K562 (cell line): ENCODE results near the gene ELOF1. TPM values are rescaled to one million over a fixed set of nuclear protein-coding genes. Genes with fewer than 3 reads are reported as not detected.
A peak's percentile ranks its signal among the peaks of the same experiment; 100 is the strongest.

Experiments
- ATF1 ChIP-seq, 2 experiments: fragments of 450-650 bp in 1 of 2; IDR thresholded peaks; 2 replicates each; pipeline ENCODE4 v1.6.1; 2016; ENCODE audit warnings: missing compliant biosample characterization in 1 of 2, missing genetic modification characterization in 1 of 2
- EHMT2 ChIP-seq: fragments of 450-650 bp; IDR thresholded peaks from 2 replicates; pipeline ENCODE4 v1.6.1; 2018; ENCODE audit warnings: antibody characterized with exemption
- ETV6 ChIP-seq, 3 experiments: fragments of 150-350 bp in 1 of 3; sonication (generic) in 1 of 3; formaldehyde crosslinking in 1 of 3; IDR thresholded peaks; 2 replicates each; pipeline versions ENCODE4 v1.6.1 to v1.8.0; 2014 to 2022; ENCODE audit warnings: borderline replicate concordance in 2 of 3, low read depth in 2 of 3, antibody characterized with exemption in 1 of 3, low read length in 1 of 3, mild to moderate bottlenecking in 1 of 3, missing genetic modification reagents in 1 of 3
- FOXK1 ChIP-seq: sonication (generic); formaldehyde crosslinking; IDR thresholded peaks from 2 replicates; pipeline ENCODE4 v1.8.0; 2022; ENCODE audit warnings: missing genetic modification reagents, mild to moderate bottlenecking, borderline replicate concordance
- HDAC8 ChIP-seq: fragments of 450-650 bp; IDR thresholded peaks from 2 replicates; pipeline ENCODE4 v1.6.1; 2016; ENCODE audit warnings: mild to moderate bottlenecking, missing genetic modification characterization, moderate library complexity, missing compliant biosample characterization
- NELFE ChIP-seq: IDR thresholded peaks from 2 replicates; pipeline ENCODE4 v1.6.1; 2011; ENCODE audit warnings: mild to moderate bottlenecking; ENCODE audit not compliant: insufficient read depth, insufficient read length
- NFRKB ChIP-seq: fragments of 450-650 bp; IDR thresholded peaks from 2 replicates; pipeline ENCODE4 v1.6.1; 2016; ENCODE audit warnings: low read depth
- NFYB ChIP-seq: IDR thresholded peaks from 2 replicates; pipeline ENCODE4 v1.6.1; 2011; ENCODE audit warnings: mild to moderate bottlenecking, moderate library complexity; ENCODE audit not compliant: insufficient read length; ENCODE audit errors: extremely low read depth
- PTBP1 ChIP-seq: fragments of 200-400 bp; formaldehyde crosslinking; IDR thresholded peaks from 2 replicates; pipeline ENCODE4 v1.6.1; 2017; ENCODE audit warnings: low read depth, low read length
- RBFOX2 ChIP-seq: fragments of 200-400 bp; formaldehyde crosslinking; IDR thresholded peaks from 2 replicates; pipeline ENCODE4 v1.6.1; 2017; ENCODE audit warnings: low read depth, mild to moderate bottlenecking, low read length, moderate library complexity
- SMAD2 ChIP-seq: fragments of 150-350 bp; IDR thresholded peaks from 2 replicates; pipeline ENCODE4 v1.6.1; 2014; ENCODE audit warnings: low read depth, mild to moderate bottlenecking, low read length
- SMARCA5 ChIP-seq: fragments of 450-650 bp; IDR thresholded peaks from 2 replicates; pipeline ENCODE4 v1.6.1; 2016
- SREBF1 ChIP-seq: fragments of 150-350 bp; IDR thresholded peaks from 2 replicates; pipeline ENCODE4 v1.6.1; 2014; ENCODE audit warnings: antibody characterized with exemption, low read depth, low read length, borderline replicate concordance
- SRSF3 ChIP-seq: fragments of 200-400 bp; formaldehyde crosslinking; IDR thresholded peaks from 2 replicates; pipeline ENCODE4 v1.6.1; 2016; ENCODE audit warnings: mild to moderate bottlenecking, low read length, moderate library complexity; ENCODE audit not compliant: insufficient read depth
- TCF3 ChIP-seq: sonication (generic); formaldehyde crosslinking; IDR thresholded peaks from 2 replicates; pipeline ENCODE4 v1.4.0; 2020; ENCODE audit warnings: mild to moderate bottlenecking, missing genetic modification reagents
- TCF7L2 ChIP-seq: fragments of 150-350 bp; IDR thresholded peaks from 2 replicates; pipeline ENCODE4 v1.6.1; 2016; ENCODE audit warnings: low read depth, mild to moderate bottlenecking, low read length, moderate library complexity
- TEAD1 ChIP-seq, 2 experiments: fragments of 450-650 bp in 1 of 2; sonication (generic) in 1 of 2; formaldehyde crosslinking; IDR thresholded peaks; 2 replicates each; pipeline versions ENCODE4 v1.4.0 to v1.8.0; 2020 to 2022; ENCODE audit warnings: mild to moderate bottlenecking in 2 of 2, missing genetic modification reagents in 1 of 2
- TGIF2 ChIP-seq: sonication (generic); formaldehyde crosslinking; IDR thresholded peaks from 2 replicates; pipeline ENCODE4 v1.8.1; 2022; ENCODE audit warnings: mild to moderate bottlenecking, missing genetic modification reagents, moderate library complexity
- ZBED1 ChIP-seq: IDR thresholded peaks from 2 replicates; pipeline ENCODE4 v1.6.1; 2014
- polyA plus RNA-seq, 8 experiments: library from polyadenylated mRNA; depleted of rRNA in 4 of 8; stranded (reverse) in 5 of 8; unstranded in 3 of 8; fragments of >200 nt; fragmentation: Nextera tagmentation in 2 of 8; fragmentation: Illumina TruSeq in 1 of 8; extraction: Ambion mirVana in 2 of 8; extraction: Trizol in 1 of 8; gene quantifications; 2 replicates each; pipeline versions ENCODE4 v1.2.1 to v1.2.3, GENCODE V29; 2011 to 2014; ENCODE audit warnings: inconsistent platforms in 1 of 8, missing spikeins in 1 of 8
- total RNA-seq, 7 experiments: library from RNA; depleted of rRNA in 6 of 7; stranded (reverse); fragments of >200 nt in 6 of 7; fragmentation: Illumina TruSeq in 2 of 7; extraction: Trizol in 2 of 7; gene quantifications; 2 replicates each; pipeline versions ENCODE4 v1.2.1 to v1.2.3, GENCODE V29; 2011 to 2021; ENCODE audit warnings: low replicate concordance in 1 of 7
- TF ChIP-seq, protein P1 (sequence below), 2 experiments: fragments of 450-650 bp in 1 of 2; sonication (generic) in 1 of 2; formaldehyde crosslinking in 1 of 2; IDR thresholded peaks in 1 of 2; conservative IDR thresholded peaks in 1 of 2; 2 replicates each; pipeline versions ENCODE4 v1.6.1 to v1.8.1; 2016 to 2023; ENCODE audit warnings: mild to moderate bottlenecking in 2 of 2, moderate library complexity in 2 of 2, inconsistent platforms in 1 of 2, missing genetic modification reagents in 1 of 2
- TF ChIP-seq, protein P2 (sequence below): sonication (generic); formaldehyde crosslinking; IDR thresholded peaks from 2 replicates; pipeline ENCODE4 v1.8.0; 2022; ENCODE audit warnings: mild to moderate bottlenecking, missing genetic modification reagents
- TF ChIP-seq, protein P3 (sequence below): fragments of 250-450 bp; sonication (Bioruptor Pico); IDR thresholded peaks from 2 replicates; pipeline ENCODE4 v1.6.1; 2021; ENCODE audit warnings: mild to moderate bottlenecking

Gene ELOF1
- total and polyA plus RNA-seq, 9 of the 15 experiments (the other 6 are each of a cell fraction or from before 2014, with no cell fraction given), result 16.7 to 147 (median 74.2) TPM

DNA sequence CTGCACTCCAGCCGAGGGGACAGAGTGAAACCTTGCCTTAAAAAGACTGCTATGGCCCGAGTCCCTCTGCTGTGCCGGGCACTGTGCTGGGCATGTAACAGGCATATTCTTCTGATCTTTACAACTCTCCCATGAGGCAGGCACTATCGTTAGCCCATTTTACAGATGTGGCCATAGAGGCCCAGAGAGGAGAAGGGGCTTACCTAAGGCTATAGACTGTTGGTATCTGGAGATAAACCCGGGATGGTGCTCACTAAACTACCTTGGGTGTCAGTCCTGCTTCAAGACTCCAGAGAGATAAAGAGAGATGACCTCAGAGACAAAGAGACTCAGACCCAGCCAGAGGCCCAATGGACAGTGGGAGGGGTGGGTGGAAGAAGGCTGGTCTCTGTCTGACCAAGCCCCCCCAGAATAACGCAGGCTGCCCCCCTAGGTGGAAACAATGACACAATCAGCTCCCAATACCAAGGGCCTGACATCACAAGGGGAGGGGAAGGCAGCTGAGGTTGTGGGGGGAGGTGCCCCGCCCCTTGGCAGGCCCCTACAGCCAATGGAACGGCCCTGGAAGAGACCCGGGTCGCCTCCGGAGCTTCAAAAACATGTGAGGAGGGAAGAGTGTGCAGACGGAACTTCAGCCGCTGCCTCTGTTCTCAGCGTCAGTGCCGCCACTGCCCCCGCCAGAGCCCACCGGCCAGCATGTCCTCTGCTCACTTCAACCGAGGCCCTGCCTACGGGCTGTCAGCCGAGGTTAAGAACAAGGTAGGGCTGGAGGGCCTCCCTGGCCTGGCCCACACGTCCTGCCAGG lies 20.6 kb downstream of the ELOF1 start, which contains the start of gene CNN1 (continued):
- TF ChIP-seq NFRKB (no peak), SMARCA5 (peak; percentile 90; the same call in 1 of the 2 replicates), SREBF1 (no peak), SRSF3 (no peak), ATF1 (CRISPR knock-in tag; IDR thresholded peaks at IDR 0.05) (no peak), ATF1 (tag; IDR thresholded peaks at IDR 0.05) (peak; percentile 77), TCF3 (no peak), NFYB (no peak), PTBP1 (0 out of 2 replicates have a peak, but pooled peaks have one; percentile 77), FOXK1 (CRISPR knock-in tag) (no peak), TCF7L2 (peak; percentile 55; the same call in 1 of the 2 replicates), RBFOX2 (peak; percentile 77), ZBED1 (no peak), ETV6 (IDR thresholded peaks at IDR 0.05; ENCODE audit: borderline replicate concordance in 1 of 2, low read depth in 2 of 2, low read length in 1 of 2) (no peak), ETV6 (CRISPR knock-in tag; IDR thresholded peaks at IDR 0.05; ENCODE audit: borderline replicate concordance) (no peak), EHMT2 (no peak), NELFE (no peak), TGIF2 (no peak), TEAD1 (CRISPR knock-in tag; IDR thresholded peaks at IDR 0.05) (peak in 1 of 2 experiments; percentile 66; a peak in 1 of 4 replicates), SMAD2 (no peak), HDAC8 (tag) (no peak)
- TF ChIP-seq, protein P1, sequence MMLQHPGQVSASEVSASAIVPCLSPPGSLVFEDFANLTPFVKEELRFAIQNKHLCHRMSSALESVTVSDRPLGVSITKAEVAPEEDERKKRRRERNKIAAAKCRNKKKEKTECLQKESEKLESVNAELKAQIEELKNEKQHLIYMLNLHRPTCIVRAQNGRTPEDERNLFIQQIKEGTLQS (IDR thresholded peaks at IDR 0.05), result peak; percentile 85
- TF ChIP-seq, protein P1 (CRISPR knock-in tag; conservative IDR thresholded peaks at IDR 0.05), result no peak
- TF ChIP-seq, protein P2, sequence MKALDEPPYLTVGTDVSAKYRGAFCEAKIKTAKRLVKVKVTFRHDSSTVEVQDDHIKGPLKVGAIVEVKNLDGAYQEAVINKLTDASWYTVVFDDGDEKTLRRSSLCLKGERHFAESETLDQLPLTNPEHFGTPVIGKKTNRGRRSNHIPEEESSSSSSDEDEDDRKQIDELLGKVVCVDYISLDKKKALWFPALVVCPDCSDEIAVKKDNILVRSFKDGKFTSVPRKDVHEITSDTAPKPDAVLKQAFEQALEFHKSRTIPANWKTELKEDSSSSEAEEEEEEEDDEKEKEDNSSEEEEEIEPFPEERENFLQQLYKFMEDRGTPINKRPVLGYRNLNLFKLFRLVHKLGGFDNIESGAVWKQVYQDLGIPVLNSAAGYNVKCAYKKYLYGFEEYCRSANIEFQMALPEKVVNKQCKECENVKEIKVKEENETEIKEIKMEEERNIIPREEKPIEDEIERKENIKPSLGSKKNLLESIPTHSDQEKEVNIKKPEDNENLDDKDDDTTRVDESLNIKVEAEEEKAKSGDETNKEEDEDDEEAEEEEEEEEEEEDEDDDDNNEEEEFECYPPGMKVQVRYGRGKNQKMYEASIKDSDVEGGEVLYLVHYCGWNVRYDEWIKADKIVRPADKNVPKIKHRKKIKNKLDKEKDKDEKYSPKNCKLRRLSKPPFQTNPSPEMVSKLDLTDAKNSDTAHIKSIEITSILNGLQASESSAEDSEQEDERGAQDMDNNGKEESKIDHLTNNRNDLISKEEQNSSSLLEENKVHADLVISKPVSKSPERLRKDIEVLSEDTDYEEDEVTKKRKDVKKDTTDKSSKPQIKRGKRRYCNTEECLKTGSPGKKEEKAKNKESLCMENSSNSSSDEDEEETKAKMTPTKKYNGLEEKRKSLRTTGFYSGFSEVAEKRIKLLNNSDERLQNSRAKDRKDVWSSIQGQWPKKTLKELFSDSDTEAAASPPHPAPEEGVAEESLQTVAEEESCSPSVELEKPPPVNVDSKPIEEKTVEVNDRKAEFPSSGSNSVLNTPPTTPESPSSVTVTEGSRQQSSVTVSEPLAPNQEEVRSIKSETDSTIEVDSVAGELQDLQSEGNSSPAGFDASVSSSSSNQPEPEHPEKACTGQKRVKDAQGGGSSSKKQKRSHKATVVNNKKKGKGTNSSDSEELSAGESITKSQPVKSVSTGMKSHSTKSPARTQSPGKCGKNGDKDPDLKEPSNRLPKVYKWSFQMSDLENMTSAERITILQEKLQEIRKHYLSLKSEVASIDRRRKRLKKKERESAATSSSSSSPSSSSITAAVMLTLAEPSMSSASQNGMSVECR (CRISPR knock-in tag), result 0 out of 2 replicates have a peak, but pooled peaks have one; percentile 25
- TF ChIP-seq, protein P3, sequence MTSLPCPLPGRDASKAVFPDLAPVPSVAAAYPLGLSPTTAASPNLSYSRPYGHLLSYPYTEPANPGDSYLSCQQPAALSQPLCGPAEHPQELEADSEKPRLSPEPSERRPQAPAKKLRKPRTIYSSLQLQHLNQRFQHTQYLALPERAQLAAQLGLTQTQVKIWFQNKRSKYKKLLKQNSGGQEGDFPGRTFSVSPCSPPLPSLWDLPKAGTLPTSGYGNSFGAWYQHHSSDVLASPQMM (CRISPR knock-in tag), result no peak
